ENCODE results near the gene DBX1.
"Not testable (repeated sequence)": the region's sequence is repeated elsewhere in the genome, so short reads cannot be mapped to it uniquely, and the experiment has no call there.

DBX1 gene

GRCh38 chr11:20201231-20201630 is 41.0 kb upstream of the DBX1 start:
- no peak for TF ChIP-seq CTCF (IDR thresholded peaks at IDR 0.05; ENCODE audit: borderline replicate concordance, control extremely low read depth, extremely low read depth, insufficient read depth, missing control alignments)
- in situ Hi-C loops (cut with MboI; ENCODE audit: low sequenced_read_pairs, unreplicated experiment): no loop called here
- DNase-seq (ENCODE audit: low spot score): no peak

- DNase-seq (ENCODE audit: low spot score); in situ Hi-C loops (cut with MboI; ENCODE audit: low sequenced_read_pairs, unreplicated experiment): not testable (repeated sequence)
These were observed 40.2 kb upstream of the DBX1 start for GRCh38 chr11:20200331-20200955.

- no peak for TF ChIP-seq CTCF (IDR thresholded peaks at IDR 0.05; ENCODE audit: borderline replicate concordance, control extremely low read depth, extremely low read depth, insufficient read depth, missing control alignments)
- in situ Hi-C loops (cut with MboI; ENCODE audit: low sequenced_read_pairs, unreplicated experiment): no loop called here
- no peak for DNase-seq (ENCODE audit: low spot score)
These were observed 37.6 kb upstream of the DBX1 start for GRCh38 chr11:20197881-20198280.

- no peak for TF ChIP-seq CTCF (IDR thresholded peaks at IDR 0.05; ENCODE audit: borderline replicate concordance, control extremely low read depth, extremely low read depth, insufficient read depth, missing control alignments)
- in situ Hi-C loops (cut with MboI; ENCODE audit: low sequenced_read_pairs, unreplicated experiment): no loop called here
These were observed 34.2 kb upstream of the DBX1 start for GRCh38 chr11:20194470-20194869.

GRCh38 chr11:20193307-20193706 is 33.0 kb upstream of the DBX1 start:
- no peak for DNase-seq (ENCODE audit: low spot score)
- TF ChIP-seq CTCF (IDR thresholded peaks at IDR 0.05; ENCODE audit: borderline replicate concordance, control extremely low read depth, extremely low read depth, insufficient read depth, missing control alignments): no peak
- in situ Hi-C loops (cut with MboI; ENCODE audit: low sequenced_read_pairs, unreplicated experiment): no loop called here

More at GRCh38 chr11:20194470-20194869, 34.2 kb upstream of the DBX1 start:
- DNase-seq (ENCODE audit: low spot score): no peak

- DNase-seq (ENCODE audit: low spot score): no peak
- in situ Hi-C loops (cut with MboI; ENCODE audit: low sequenced_read_pairs, unreplicated experiment): no loop called here
- TF ChIP-seq CTCF (IDR thresholded peaks at IDR 0.05; ENCODE audit: borderline replicate concordance, control extremely low read depth, extremely low read depth, insufficient read depth, missing control alignments): no peak
These were observed 32.4 kb upstream of the DBX1 start for GRCh38 chr11:20192641-20193040.

GRCh38 chr11:20192151-20192550 is 31.9 kb upstream of the DBX1 start:
- DNase-seq (ENCODE audit: low spot score): no peak
- in situ Hi-C loops (cut with MboI; ENCODE audit: low sequenced_read_pairs, unreplicated experiment): no loop called here
- no peak for TF ChIP-seq CTCF (IDR thresholded peaks at IDR 0.05; ENCODE audit: borderline replicate concordance, control extremely low read depth, extremely low read depth, insufficient read depth, missing control alignments)

All from GM13976 (cell line).